HEK293T (cell line): ENCODE data around the gene TMC3.

Source experiments
- BHLHE40 ChIP-seq: fragments of 450-650 bp; IDR thresholded peaks from 2 replicates; pipeline ENCODE4 v1.6.1; 2016; ENCODE audit warnings: mild to moderate bottlenecking, moderate library complexity, borderline replicate concordance
- ELF4 ChIP-seq: fragments of 450-650 bp; IDR thresholded peaks from 2 replicates; pipeline ENCODE4 v1.6.1; 2017; ENCODE audit warnings: antibody characterized with exemption
- FOXM1 ChIP-seq: fragments of 450-650 bp; IDR thresholded peaks from 2 replicates; pipeline ENCODE4 v1.6.1; 2017; ENCODE audit warnings: mild to moderate bottlenecking, borderline replicate concordance
- HDGF ChIP-seq: fragments of 450-650 bp; IDR thresholded peaks from 2 replicates; pipeline ENCODE4 v1.6.1; 2017; ENCODE audit warnings: antibody characterized with exemption, borderline replicate concordance
- PKNOX1 ChIP-seq: fragments of 450-650 bp; IDR thresholded peaks from 2 replicates; pipeline ENCODE4 v1.6.1; 2016
- TARDBP ChIP-seq: fragments of 450-650 bp; IDR thresholded peaks from 2 replicates; pipeline ENCODE4 v1.6.1; 2016

DNA sequence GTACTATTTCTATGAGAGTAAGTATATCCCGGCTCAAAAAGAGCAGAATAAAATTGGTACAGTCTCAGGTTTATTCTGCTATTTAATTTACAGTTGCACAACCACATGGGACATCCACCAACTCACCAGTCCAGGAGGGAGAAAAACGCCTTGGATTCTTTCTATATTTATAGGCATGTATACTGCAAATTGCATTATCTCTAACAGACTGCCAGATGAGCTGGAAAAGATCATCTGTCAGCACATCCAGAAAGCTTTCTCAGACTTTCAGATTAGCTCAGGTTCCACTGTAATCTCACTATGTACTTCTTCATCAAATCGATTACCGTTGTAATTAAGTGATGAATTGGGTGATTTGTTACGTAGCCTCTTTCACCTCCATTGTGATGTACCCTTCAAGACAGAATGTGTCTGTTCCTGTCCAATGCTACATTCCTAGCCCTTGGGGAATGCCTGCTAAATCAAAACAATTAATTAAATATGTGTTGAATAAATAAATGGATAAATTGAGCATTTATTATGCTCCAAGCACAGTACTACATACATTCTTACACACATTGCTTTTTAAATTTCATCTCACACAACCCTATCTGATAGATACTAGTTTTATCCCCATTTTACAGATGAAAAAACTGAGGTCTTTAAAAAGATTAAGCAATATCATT lies 38.1 kb upstream of the TMC3 start:
- no peak for TF ChIP-seq BHLHE40
- TF ChIP-seq ELF4, result no peak
- no peak for TF ChIP-seq TARDBP
- TF ChIP-seq FOXM1, result no peak
- no peak for TF ChIP-seq PKNOX1
- TF ChIP-seq HDGF, result no peak
